HEK293 (cell line): ENCODE data around the gene STMN1.

Experiments
- CTCF ChIA-PET: fragments of 350-600 bp; formaldehyde crosslinking; extraction: SDS; loops from one replicate; lab custom pipeline; 2021; ENCODE audit warnings: antibody characterized with exemption; lab: Yijun Ruan, JAX
- POLR2A ChIA-PET: fragments of 300-600 bp; formaldehyde crosslinking; extraction: SDS; loops from one replicate; lab custom pipeline; 2020; ENCODE audit warnings: antibody characterized with exemption, inconsistent platforms; lab: Yijun Ruan, JAX
- H3K27ac ChIP-seq: fragments of 200-500 bp; sonication (Bioruptor generic); 2 replicates; pipeline ENCODE4 v1.5.1; 2014; ENCODE audit warnings: low read depth, low read length, control low read depth, inconsistent platforms; ENCODE audit errors: extremely low read depth
- H3K36me3 ChIP-seq, 2 experiments: fragments of 200-500 bp in 1 of 2; sonication (Bioruptor generic) in 1 of 2; 1 replicate in 1 of 2; 2 replicates in 1 of 2; pipeline ENCODE4 v1.5.1; 2014 to 2017; ENCODE audit warnings: inconsistent platforms in 2 of 2, low read length in 2 of 2; ENCODE audit not compliant: control insufficient read depth in 2 of 2, insufficient read depth in 1 of 2
- H3K4me1 ChIP-seq: fragments of 200-500 bp; sonication (Bioruptor generic); 2 replicates; pipeline ENCODE4 v1.5.1; 2014; ENCODE audit warnings: mild to moderate bottlenecking, low read length, inconsistent platforms; ENCODE audit not compliant: control insufficient read depth, insufficient read depth
- H3K4me3 ChIP-seq: 2 replicates; pipeline ENCODE4 v1.5.1; 2011; ENCODE audit warnings: low read depth, mild to moderate bottlenecking, control low read depth, low read length, moderate library complexity
- H3K9me3 ChIP-seq: fragments of 200-500 bp; sonication (Bioruptor generic); 2 replicates; pipeline ENCODE4 v1.5.1; 2014; ENCODE audit warnings: low read depth, low read length, inconsistent platforms; ENCODE audit not compliant: control insufficient read depth, insufficient read depth
- BCL6B ChIP-seq: fragments of 450-650 bp; formaldehyde crosslinking; IDR thresholded peaks from 2 replicates; pipeline ENCODE4 v1.5.1; 2017; ENCODE audit warnings: missing biosample characterization, missing genetic modification characterization
- GLI4 ChIP-seq: fragments of 450-650 bp; formaldehyde crosslinking; IDR thresholded peaks from 2 replicates; pipeline ENCODE4 v1.5.1; 2016; ENCODE audit warnings: missing biosample characterization, missing genetic modification characterization
- KLF7 ChIP-seq: fragments of 450-650 bp; formaldehyde crosslinking; IDR thresholded peaks from 2 replicates; pipeline ENCODE4 v1.5.1; 2016; ENCODE audit warnings: missing biosample characterization, missing genetic modification characterization, borderline replicate concordance
- MZF1 ChIP-seq: fragments of 450-650 bp; formaldehyde crosslinking; IDR thresholded peaks from 2 replicates; pipeline ENCODE4 v1.5.1; 2017; ENCODE audit warnings: missing biosample characterization, missing genetic modification characterization, borderline replicate concordance
- TCF7L2 ChIP-seq: IDR thresholded peaks from 2 replicates; pipeline ENCODE4 v1.6.1; 2011; ENCODE audit warnings: low read depth, mild to moderate bottlenecking, inconsistent platforms, low read length, moderate library complexity, borderline replicate concordance
- ZBTB20 ChIP-seq: fragments of 450-650 bp; formaldehyde crosslinking; IDR thresholded peaks from 2 replicates; pipeline ENCODE4 v1.5.1; 2016; ENCODE audit warnings: missing biosample characterization, missing genetic modification characterization
- ZBTB44 ChIP-seq: fragments of 450-650 bp; IDR thresholded peaks from 2 replicates; pipeline ENCODE4 v1.5.1; 2018; ENCODE audit warnings: missing biosample characterization, mild to moderate bottlenecking, missing genetic modification characterization
- ZBTB48 ChIP-seq: fragments of 450-650 bp; formaldehyde crosslinking; IDR thresholded peaks from 2 replicates; pipeline ENCODE4 v1.5.1; 2016; ENCODE audit warnings: missing biosample characterization, missing genetic modification characterization
- ZNF112 ChIP-seq: fragments of 450-650 bp; formaldehyde crosslinking; IDR thresholded peaks from 2 replicates; pipeline ENCODE4 v1.5.0; 2017; ENCODE audit warnings: missing biosample characterization, missing genetic modification characterization
- ZNF16 ChIP-seq: fragments of 450-650 bp; formaldehyde crosslinking; IDR thresholded peaks from 2 replicates; pipeline ENCODE4 v1.5.1; 2016; ENCODE audit warnings: low read depth, missing biosample characterization, missing genetic modification characterization
- ZNF335 ChIP-seq: fragments of 450-650 bp; formaldehyde crosslinking; conservative IDR thresholded peaks from 2 replicates; pipeline ENCODE4 v1.5.1; 2016; ENCODE audit warnings: missing biosample characterization, missing genetic modification characterization
- ZNF362 ChIP-seq: fragments of 450-650 bp; formaldehyde crosslinking; IDR thresholded peaks from 2 replicates; pipeline ENCODE4 v1.5.1; 2016; ENCODE audit warnings: missing biosample characterization, missing genetic modification characterization
- ZNF366 ChIP-seq: fragments of 450-650 bp; formaldehyde crosslinking; conservative IDR thresholded peaks from 2 replicates; pipeline ENCODE4 v1.5.1; 2016; ENCODE audit warnings: missing biosample characterization, missing genetic modification characterization
- ZSCAN30 ChIP-seq: fragments of 450-650 bp; IDR thresholded peaks from 2 replicates; pipeline ENCODE4 v1.5.1; 2018; ENCODE audit warnings: missing biosample characterization, mild to moderate bottlenecking, missing genetic modification characterization, moderate library complexity
- TF ChIP-seq, protein P1 (sequence below): fragments of 450-650 bp; formaldehyde crosslinking; IDR thresholded peaks from 2 replicates; pipeline ENCODE4 v1.5.1; 2016; ENCODE audit warnings: missing biosample characterization, missing genetic modification characterization
- TF ChIP-seq, protein P2 (sequence below): sonication (generic); formaldehyde crosslinking; IDR thresholded peaks from 2 replicates; pipeline ENCODE4 v1.8.1; 2022; ENCODE audit warnings: mild to moderate bottlenecking, moderate library complexity, missing genetic modification reagents

The STMN1 gene

DNA sequence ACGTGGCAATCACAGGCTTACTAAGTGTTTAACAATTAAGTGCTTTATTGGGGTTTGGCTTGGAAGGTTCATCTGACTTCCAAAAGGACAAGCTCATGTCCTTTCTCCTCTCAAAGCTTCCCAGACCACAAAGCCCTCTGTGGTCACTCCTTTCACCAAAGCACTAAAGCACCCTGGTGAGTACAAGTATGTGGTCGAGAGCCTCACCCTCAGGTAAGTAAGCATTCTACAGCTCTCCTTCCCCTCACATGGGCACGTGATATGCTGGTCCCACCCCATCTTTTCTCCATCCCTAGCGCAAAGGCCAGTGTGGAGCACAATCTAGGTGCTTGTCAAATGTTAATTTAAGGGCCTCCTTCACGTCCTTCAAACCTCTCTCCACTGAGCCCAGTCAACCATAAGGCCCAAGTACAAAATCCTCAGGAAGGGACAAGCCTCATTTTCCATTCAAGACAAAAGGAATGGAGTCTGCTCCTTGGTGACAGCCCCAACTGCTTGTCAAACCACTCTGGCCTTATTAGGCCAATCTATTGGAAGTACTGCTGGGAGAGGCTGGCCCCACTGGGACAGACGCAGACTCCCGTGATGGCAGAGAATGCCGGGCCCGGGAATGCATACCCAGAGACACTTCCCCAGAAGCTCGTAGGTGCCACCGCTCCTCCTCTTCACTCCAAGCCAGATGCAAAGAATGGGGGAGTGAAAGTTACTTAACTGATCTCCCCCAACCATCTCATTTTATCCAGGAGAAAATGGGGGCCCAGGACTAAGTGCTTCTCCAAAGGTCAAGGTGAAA is 7.8 kb downstream of the STMN1 start:
- POLR2A ChIA-PET, result interaction anchor here (1.4 to 1.6 kb wide), 2 partner anchors 23 to 78 kb away, joined by 3 read pairs; partner anchors contain the start of gene PAQR7
- Histone ChIP-seq H3K4me1 (no peaks in the 10 kb centered on the region), H3K4me3 (no peak overlapping the region), H3K36me3 (peaks cover 29 to 78% of the 10 kb centered on the region in 2 experiments), H3K27ac (no peak overlapping the region), H3K9me3 (no peaks in the 10 kb centered on the region)
- CTCF ChIA-PET, result interaction anchor here (0.5 to 4.3 kb wide), 4 partner anchors 6 to 637 kb away, joined by 3 to 86 read pairs (median 19); partner anchors contain the start of genes PAFAH2 and STMN1
- no peak for TF ChIP-seq BCL6B
- no peak for TF ChIP-seq ZNF16 (tag by site-specific recombination)
- no peak for TF ChIP-seq TCF7L2
- TF ChIP-seq ZBTB44 (tag by site-specific recombination), result no peak

- H3K9me3 ChIP-seq, result no peaks in the 10 kb centered on the region
- ChIA-PET POLR2A (interaction anchor here (1.4 to 3.4 kb wide), 3 partner anchors 23 to 100 kb away, joined by 3 to 30 read pairs (median 3); partner anchors contain the start of genes PAFAH2 and PAQR7), CTCF (interaction anchor here (0.5 to 4.3 kb wide), 4 partner anchors 7 to 648 kb away, joined by 3 to 86 read pairs (median 19); partner anchors contain the start of genes PAFAH2 and STMN1)
- H3K4me1 ChIP-seq, result no peaks in the 10 kb centered on the region
- no peak overlapping the region for H3K4me3 ChIP-seq
- H3K27ac ChIP-seq, result no peak overlapping the region
- no peak for TF ChIP-seq ZBTB20
- TF ChIP-seq, protein P1, sequence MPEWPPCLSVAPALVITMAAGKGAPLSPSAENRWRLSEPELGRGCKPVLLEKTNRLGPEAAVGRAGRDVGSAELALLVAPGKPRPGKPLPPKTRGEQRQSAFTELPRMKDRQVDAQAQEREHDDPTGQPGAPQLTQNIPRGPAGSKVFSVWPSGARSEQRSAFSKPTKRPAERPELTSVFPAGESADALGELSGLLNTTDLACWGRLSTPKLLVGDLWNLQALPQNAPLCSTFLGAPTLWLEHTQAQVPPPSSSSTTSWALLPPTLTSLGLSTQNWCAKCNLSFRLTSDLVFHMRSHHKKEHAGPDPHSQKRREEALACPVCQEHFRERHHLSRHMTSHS (tag by site-specific recombination), result no peak
- TF ChIP-seq, protein P2, sequence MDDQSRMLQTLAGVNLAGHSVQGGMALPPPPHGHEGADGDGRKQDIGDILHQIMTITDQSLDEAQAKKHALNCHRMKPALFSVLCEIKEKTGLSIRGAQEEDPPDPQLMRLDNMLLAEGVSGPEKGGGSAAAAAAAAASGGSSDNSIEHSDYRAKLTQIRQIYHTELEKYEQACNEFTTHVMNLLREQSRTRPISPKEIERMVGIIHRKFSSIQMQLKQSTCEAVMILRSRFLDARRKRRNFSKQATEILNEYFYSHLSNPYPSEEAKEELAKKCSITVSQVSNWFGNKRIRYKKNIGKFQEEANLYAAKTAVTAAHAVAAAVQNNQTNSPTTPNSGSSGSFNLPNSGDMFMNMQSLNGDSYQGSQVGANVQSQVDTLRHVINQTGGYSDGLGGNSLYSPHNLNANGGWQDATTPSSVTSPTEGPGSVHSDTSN (CRISPR knock-in tag), result no peak
- 0 out of 2 replicates have a peak, but pooled peaks have one; percentile 30 for TF ChIP-seq ZBTB48 (tag by site-specific recombination)
- TF ChIP-seq KLF7 (tag by site-specific recombination), result no peak
- TF ChIP-seq ZNF112 (tag by site-specific recombination), result no peak
- no peak for TF ChIP-seq GLI4
- peaks cover 28 to 71% of the 10 kb centered on the region in 2 experiments for H3K36me3 ChIP-seq
Observed at GRCh38 chr1:25897754-25898153, 8.5 kb downstream of the STMN1 start.

DNA sequence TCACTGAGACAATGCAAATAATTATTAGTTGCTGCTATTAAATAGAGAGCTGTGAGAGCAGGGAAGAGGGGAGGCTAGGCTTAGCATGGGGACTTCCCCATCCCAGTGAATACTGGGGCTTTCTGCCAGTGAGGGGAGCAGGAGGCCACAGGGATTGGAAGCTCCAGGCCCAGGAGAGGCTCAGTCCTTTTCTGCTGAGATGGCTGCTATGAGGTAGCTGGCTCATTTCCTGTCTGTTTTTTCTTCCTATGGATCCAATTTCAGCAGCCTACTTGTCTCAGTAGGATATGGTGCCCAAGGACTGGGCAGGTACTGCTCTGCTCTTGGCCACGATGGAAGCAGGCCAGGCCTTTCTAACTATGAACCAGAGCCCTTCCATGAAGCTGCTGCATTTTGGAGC is 10.0 kb downstream of the STMN1 start:
- no peaks in the 10 kb centered on the region for H3K9me3 ChIP-seq
- no peak overlapping the region for H3K4me3 ChIP-seq
- H3K36me3 ChIP-seq, result peaks cover 13 to 56% of the 10 kb centered on the region in 2 experiments
- no peaks in the 10 kb centered on the region for H3K4me1 ChIP-seq
- TF ChIP-seq ZSCAN30 (tag by site-specific recombination) (no peak), MZF1 (tag by site-specific recombination) (0 out of 2 replicates have a peak, but pooled peaks have one; percentile 45), ZNF362 (tag by site-specific recombination) (peak; percentile 65; the same call in 1 of the 2 replicates), ZNF366 (tag by site-specific recombination) (peak; percentile 37; the same call in 1 of the 2 replicates), ZNF335 (tag by site-specific recombination) (0 out of 2 replicates have a peak, but pooled peaks have one; percentile 23)
- ChIA-PET POLR2A (interaction anchor here (0.5 to 3.4 kb wide), 7 partner anchors 8 to 736 kb away, joined by 3 to 30 read pairs (median 5); partner anchors contain the start of genes MTFR1L and PAFAH2), CTCF (interaction anchor here (0.6 to 4.3 kb wide), 24 partner anchors 8 to 273 kb away, joined by 3 to 86 read pairs (median 5); partner anchors contain the start of genes EXTL1, PAFAH2, STMN1 and ZNF593)
- no peak overlapping the region for H3K27ac ChIP-seq
